GM21515 (cell line): ENCODE results near the gene GABRB3.
"Not testable (repeated sequence)": the region's sequence is repeated elsewhere in the genome, so short reads cannot be mapped to it uniquely, and the experiment has no call there.

Experiments
- ATAC-seq: cut with Tn5 transposase; IDR thresholded peaks from one replicate; pipeline ENCODE4 v1.9.1; 2021; ENCODE audit not compliant: unreplicated experiment

GABRB3 gene

DNA sequence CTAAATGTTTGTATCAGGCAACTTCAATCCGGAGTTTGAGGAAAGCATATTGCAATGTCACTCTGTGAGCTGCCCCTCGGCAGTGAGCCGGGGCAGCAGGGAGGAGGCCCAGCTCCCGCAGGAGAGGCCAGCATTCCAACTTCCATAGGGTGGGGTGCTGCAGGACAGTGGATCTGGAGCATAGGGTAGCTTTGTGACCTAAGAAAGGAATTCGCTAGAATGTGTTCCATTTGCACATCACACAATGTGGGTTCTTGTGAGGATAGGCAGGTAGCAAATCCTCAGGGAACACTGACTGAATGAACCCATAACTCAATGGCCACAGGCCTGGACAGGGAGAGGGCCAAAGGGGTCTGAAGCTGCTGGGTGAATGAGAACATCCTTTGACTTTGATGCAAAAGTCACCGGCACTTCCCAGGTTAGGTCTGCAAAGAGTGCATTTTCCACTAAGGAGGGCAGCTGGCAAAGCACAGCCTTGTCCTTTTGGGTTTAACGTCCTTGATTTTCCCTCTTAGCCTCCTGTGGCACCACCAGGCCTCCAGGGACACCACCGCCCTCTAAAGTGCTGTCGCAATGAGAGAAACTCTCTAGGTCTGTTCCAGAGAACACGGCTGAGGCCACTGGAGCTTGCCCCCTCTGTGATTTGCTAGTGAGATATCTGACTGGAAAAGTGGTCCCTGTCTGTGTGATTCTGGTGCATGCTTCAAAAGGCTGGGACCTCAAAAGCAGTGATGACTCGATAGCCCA is 36.2 kb downstream of the GABRB3 start:
- ATAC-seq, result no peak

DNA sequence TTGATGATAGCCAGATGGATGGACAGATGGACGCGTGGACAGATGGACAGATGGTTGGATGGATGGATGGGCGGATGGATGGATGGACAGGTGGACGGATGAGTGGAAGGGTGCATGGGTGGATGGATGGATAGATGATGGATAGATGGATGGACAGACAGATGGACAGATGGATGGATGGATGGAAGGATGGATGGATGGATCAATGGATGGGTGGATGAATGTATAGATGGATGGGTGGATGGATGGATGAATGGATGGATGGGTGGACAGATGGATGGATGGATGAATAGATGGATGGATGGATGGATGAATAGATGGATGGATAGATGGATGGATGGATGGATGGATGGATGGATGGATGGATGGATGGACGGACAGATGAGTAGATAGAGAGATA is 40.9 kb downstream of the GABRB3 start:
- no peak for ATAC-seq

GRCh38 chr15:26729581-26729980 is 43.3 kb downstream of the GABRB3 start:
- ATAC-seq, result no peak

DNA sequence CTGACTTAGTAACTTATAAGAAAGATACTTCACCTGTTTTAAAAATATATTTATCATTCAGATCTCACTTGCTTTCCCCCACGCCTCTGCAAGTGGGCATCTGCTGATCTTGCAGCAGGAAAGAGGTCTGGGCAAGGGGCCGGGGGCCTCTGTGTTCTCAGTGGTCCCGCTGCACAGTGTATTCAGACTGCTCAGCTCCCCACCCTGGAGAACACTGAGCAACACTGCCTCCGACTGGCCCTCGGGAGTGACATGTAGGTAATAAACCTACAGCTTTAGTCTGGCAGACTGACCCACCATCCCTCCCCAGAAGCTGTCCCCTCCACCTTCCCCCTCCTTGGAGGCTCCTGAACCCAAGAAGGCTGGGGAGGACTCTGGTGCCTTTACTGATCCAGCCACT is 43.8 kb downstream of the GABRB3 start:
- no peak for ATAC-seq

DNA sequence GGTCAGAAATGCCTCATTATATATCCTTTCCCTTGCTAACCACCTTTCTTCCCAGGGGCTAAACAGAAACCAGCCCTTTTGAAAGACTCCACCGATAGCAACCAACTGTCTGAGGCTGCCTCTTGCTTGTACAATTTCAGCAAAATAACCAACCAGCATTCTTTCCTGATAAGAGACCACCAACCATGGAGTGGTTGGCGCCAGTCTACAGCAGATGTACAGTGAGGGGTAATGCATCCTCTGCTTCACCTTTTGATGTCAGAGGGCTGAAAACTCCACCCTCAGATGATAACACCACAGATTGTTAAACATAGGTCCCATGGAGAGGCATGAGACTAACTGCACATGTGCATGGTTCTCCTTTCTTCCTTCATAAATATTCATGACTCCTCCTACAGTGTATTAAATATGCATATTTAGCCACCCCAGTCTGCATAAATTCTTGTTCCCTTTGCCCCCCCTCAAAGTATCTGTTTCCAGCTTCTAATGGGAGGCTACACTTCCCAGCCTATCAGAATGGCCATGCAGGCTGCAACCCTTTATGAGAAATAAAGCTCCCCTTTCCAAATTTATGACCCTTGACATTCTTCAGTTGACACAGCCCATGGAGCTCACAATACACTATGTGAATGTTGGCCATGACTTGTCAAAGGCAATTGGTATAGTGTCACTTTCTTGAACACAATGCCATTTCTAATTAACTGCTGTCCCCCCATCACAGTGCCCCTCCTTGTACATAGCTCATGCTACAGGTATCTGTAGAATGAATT is 48.3 kb downstream of the GABRB3 start:
- no peak for ATAC-seq

DNA sequence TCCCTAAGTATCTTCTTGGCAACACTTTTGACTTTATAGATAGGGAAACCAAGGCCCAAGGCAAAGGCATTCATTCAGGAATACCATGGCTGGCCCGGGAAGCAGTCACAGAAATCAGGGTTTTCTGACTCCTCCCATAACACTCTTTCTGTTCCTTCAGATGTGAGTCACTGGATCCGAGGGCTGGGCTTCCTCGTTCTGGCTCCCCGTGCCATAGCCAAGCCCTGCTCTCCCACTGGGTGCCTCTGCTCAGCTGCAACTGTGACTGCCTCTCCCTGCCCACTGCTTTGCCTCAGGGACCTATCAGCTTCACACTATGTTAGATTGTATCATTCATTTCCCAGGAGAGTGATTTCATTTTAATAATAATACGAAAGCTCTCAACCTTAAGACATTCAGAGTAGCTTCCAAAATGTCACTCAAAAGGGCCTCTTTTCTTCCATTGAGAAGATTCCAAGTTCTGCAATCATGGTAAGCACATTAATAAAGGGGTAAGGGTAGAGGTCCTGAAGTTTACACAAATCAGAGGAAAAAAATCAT is 50.2 kb downstream of the GABRB3 start:
- no peak for ATAC-seq

- ATAC-seq, result no peak
Measured at GRCh38 chr15:26721232-26721967, 51.5 kb downstream of the GABRB3 start.

- ATAC-seq, result no peak
Measured at GRCh38 chr15:26720546-26720945, 52.3 kb downstream of the GABRB3 start.

- not testable (repeated sequence) for ATAC-seq
Measured at GRCh38 chr15:26719866-26720265, 53.0 kb downstream of the GABRB3 start.

GRCh38 chr15:26716069-26716468 is 56.8 kb downstream of the GABRB3 start:
- ATAC-seq, result no peak

- no peak for ATAC-seq
Measured at GRCh38 chr15:26713498-26713897, 59.4 kb downstream of the GABRB3 start.

- no peak for ATAC-seq
Measured at GRCh38 chr15:26712335-26712734, 60.5 kb downstream of the GABRB3 start.

DNA sequence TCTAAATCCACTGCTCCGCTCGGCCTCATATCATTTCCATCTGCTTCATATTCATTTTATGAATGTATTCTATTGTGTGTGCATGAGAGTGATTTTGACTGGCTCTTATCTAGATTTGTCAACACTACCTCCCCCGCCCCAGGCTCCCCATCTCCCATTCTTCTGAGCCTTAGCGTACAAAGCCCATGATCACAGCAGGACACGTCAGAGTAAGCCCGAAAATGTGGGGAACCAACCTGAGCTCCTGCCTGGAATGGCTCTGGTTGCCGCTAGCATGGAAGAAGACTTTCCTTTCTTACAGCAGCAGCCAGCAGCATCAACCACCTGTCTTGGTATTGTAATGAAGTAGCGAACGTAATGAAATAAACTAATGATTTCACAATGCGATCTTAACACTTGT is 61.4 kb downstream of the GABRB3 start:
- no peak for ATAC-seq

DNA sequence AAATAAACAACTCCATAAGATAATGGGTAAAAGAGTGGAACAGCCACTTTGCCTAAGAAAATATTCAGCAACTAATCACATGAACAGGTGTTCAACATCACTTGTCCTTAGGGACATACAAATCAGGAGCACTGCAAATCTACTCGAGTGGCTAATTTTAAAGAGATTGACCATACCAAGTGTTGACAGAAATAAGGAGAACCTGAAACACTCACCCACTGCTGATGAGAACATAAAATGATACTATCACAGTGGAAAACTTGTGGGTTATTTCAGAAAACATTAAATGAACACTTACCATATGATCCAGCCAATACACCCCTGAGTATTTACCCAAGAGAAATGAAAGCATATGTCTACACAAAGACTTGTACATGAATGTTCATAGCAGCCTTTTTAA is 70.5 kb downstream of the GABRB3 start:
- no peak for ATAC-seq

DNA sequence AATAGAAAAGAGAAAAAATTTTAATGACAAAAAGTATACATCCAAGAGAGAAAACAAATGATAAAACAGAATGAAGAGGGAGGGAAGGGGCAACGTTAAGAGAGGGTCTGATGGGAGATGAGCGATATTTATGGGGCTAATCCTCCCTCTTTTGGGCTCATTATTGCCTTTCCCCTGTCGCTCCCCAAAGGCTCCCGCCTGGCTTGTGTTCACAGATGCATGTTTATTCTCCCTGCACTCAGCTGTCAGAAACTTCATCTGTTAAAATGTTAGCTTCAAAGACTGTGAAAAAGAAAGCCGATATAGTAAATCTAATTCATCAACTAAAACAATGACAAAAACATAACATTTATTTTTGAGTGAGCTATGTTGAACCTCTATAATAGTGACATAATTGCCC is 74.3 kb downstream of the GABRB3 start:
- ATAC-seq, result no peak

DNA sequence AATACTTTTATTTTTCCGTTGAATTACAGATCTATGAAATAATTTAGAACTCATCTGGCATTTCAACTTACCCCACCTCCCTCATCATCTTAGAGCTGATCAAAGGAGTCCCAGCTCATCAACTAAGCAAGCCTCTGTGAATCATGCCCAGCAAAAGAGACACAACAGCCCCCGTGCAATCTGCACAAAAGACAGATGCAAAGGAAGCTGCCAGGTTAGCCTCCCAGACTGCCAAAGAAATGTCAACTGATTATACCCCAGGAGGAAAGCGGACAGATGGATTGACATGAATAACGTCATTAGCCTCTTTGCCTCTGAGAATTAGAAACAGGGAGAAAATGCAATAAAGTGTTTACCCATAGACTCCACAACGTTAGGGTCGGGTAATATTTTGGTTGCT is 75.0 kb downstream of the GABRB3 start:
- no peak for ATAC-seq

DNA sequence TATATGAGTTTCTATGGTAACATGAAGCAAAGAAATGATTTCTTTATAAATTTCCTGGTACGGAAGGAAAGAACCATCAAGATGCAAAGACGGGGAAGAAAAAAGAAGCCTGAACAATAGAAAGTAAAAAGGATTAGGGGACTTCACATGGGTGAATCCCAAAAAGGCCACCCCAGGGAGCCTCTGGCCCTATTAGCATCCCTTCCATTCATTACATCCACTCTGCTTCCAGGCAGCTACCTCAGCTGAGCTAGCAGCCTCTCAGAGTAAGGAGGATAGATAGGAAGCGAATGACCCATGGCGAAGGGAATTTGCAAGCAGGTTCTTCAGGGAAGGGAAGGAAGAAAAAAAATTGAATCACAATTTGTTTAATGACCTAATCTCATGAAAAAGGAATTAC is 81.6 kb downstream of the GABRB3 start:
- no peak for ATAC-seq

GRCh38 chr15:26690778-26691177 is 82.1 kb downstream of the GABRB3 start:
- ATAC-seq, result no peak

DNA sequence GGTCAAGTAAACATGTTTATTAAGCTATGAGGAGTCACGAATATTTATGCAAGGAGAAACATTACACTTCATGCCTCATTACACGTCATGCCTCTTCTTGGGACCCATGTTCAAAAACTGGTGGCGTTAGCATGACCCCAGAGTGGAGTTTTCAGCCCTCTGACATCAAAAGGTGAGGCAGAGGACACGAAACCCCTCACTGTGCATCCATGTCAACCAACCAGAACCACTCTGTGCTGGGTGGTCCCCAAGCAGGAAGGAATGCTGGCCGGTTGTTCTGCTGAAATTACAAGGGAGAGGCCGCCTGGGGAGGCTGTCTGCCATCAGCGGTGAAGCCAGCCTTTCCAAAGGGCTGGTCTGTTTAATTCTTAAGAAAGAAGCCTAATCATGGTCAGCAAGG is 83.4 kb downstream of the GABRB3 start:
- no peak for ATAC-seq

GRCh38 chr15:26686547-26687187 is 86.2 kb downstream of the GABRB3 start:
- no peak for ATAC-seq

DNA sequence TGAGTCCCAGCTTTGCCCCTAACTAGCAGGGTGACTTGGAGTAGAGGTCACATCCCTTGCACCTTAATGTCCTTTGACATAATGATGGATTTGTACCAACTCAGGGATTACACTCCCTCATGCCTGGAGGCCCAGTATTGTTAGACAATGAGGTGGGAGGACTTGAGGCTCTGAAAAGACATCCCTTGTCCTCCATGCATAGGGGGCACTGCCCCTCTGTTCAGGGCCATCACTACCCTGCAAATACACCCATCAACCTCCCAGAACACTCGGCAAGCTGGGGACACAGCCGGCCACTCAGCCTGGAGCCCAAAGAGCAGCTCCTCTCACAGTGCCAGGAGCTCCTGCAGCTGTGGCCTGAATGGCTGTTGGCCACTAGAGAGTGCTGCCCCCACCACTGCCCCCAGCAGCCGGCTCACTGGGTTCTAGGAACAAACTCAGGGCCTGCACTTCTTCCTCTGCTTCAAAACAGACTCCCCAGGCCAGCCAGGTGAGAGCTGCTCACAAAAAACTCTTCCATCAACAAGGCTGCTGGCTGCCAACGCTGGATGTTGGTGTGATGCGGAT is 90.2 kb downstream of the GABRB3 start:
- no peak for ATAC-seq
